ENCODE data around the gene SF3B1.

- TF ChIP-seq FOSL1 (CRISPR knock-in tag; IDR thresholded peaks at IDR 0.05; ENCODE audit: borderline replicate concordance) (no peak), ZNF513 (CRISPR knock-in tag; conservative IDR thresholded peaks at IDR 0.05) (no peak), ZC3H13 (CRISPR knock-in tag; IDR thresholded peaks at IDR 0.05) (no peak), ESRRA (CRISPR knock-in tag; IDR thresholded peaks at IDR 0.05; ENCODE audit: low read depth) (no peak), GFI1 (CRISPR knock-in tag; IDR thresholded peaks at IDR 0.05; ENCODE audit: borderline replicate concordance) (no peak), RBM22 (optimal IDR thresholded peaks at IDR 0.05; ENCODE audit: low read length) (no peak), SIN3A (IDR thresholded peaks at IDR 0.05; ENCODE audit: borderline replicate concordance, low read depth, low read length) (no peak), SMAD3 (CRISPR knock-in tag; IDR thresholded peaks at IDR 0.05) (no peak), TARDBP (CRISPR knock-in tag; IDR thresholded peaks at IDR 0.05) (no peak), EP300 (IDR thresholded peaks at IDR 0.05; ENCODE audit: low read depth in 2 of 2, low read length in 2 of 2) (no peak), EP300 (CRISPR knock-in tag; IDR thresholded peaks at IDR 0.05; ENCODE audit: borderline replicate concordance) (no peak), BCLAF1 (IDR thresholded peaks at IDR 0.05) (no peak)
Observed at GRCh38 chr2:197357986-197358385, 76.8 kb downstream of the SF3B1 start.
